GM18502 (cell line): Measurements from ENCODE around the gene CNPY3.
"Not testable (repeated sequence)": the region's sequence is repeated elsewhere in the genome, so short reads cannot be mapped to it uniquely, and the experiment has no call there.

Experiments used
- ATAC-seq: cut with Tn5 transposase; IDR thresholded peaks from one replicate; pipeline ENCODE4 v1.9.1; 2021; ENCODE audit warnings: mild to moderate bottlenecking; ENCODE audit not compliant: unreplicated experiment, poor library complexity

CNPY3 gene

GRCh38 chr6:42914546-42914945, 14.7 kb upstream of the CNPY3 start:
- ATAC-seq, result no peak

- no peak for ATAC-seq
Measured at GRCh38 chr6:42915732-42916131, 13.5 kb upstream of the CNPY3 start, which contains the start of gene PTCRA. Gene PTCRA, plus strand, starts transcription at chr6:42916053. Its CDS starts 17 bp downstream, at chr6:42916070.

GRCh38 chr6:42916288-42916687, 13.0 kb upstream of the CNPY3 start:
- no peak for ATAC-seq

GRCh38 chr6:42921801-42922200, 7.5 kb upstream of the CNPY3 start:
- ATAC-seq, result no peak

- ATAC-seq, result no peak
Measured at GRCh38 chr6:42923666-42924065, 5.6 kb upstream of the CNPY3 start.

GRCh38 chr6:42925248-42925857, 3.9 kb upstream of the CNPY3 start:
- no peak for ATAC-seq

GRCh38 chr6:42929821-42930360, 611 bp downstream of the CNPY3 start:
- ATAC-seq, result peak; percentile 58

- no peak for ATAC-seq
Measured at GRCh38 chr6:42932412-42932811, 3.1 kb downstream of the CNPY3 start.

GRCh38 chr6:42933205-42933604, 3.9 kb downstream of the CNPY3 start:
- ATAC-seq, result no peak

- no peak for ATAC-seq
Measured at GRCh38 chr6:42935322-42935721, 6.0 kb downstream of the CNPY3 start.

- ATAC-seq, result no peak
Measured at GRCh38 chr6:42936398-42936797, 7.1 kb downstream of the CNPY3 start.

GRCh38 chr6:42937548-42938427, 8.5 kb downstream of the CNPY3 start:
- ATAC-seq, result no peak

- ATAC-seq, result no peak
Measured at GRCh38 chr6:42938428-42938796, 9.1 kb downstream of the CNPY3 start.

- ATAC-seq, result no peak
Measured at GRCh38 chr6:42938987-42939809, 9.9 kb downstream of the CNPY3 start.

- ATAC-seq, result no peak
Measured at GRCh38 chr6:42939810-42940167, 10.5 kb downstream of the CNPY3 start.

GRCh38 chr6:42940493-42941045, 11.3 kb downstream of the CNPY3 start:
- no peak for ATAC-seq

GRCh38 chr6:42941356-42941755, 12.1 kb downstream of the CNPY3 start:
- not testable (repeated sequence) for ATAC-seq

GRCh38 chr6:42942444-42942843, 13.2 kb downstream of the CNPY3 start:
- ATAC-seq, result no peak

GRCh38 chr6:42947950-42948349, 18.7 kb downstream of the CNPY3 start:
- no peak for ATAC-seq

- ATAC-seq, result no peak
Measured at GRCh38 chr6:42952389-42952788, 23.1 kb downstream of the CNPY3 start.
